Measurements from ENCODE around the gene SKIC2.

SKIC2 gene

GRCh38 chr6:31935823-31936222 lies 23.2 kb upstream of the SKIC2 start:
- no peaks in the 10 kb centered on the region for H3K9me2 ChIP-seq (replicated peaks; ENCODE audit: control insufficient read depth, low read length)
- H3F3A ChIP-seq (ENCODE audit: control insufficient read depth, insufficient read depth) = no peaks in the 10 kb centered on the region
- H3K4me2 ChIP-seq (ENCODE audit: low read length) = no peak overlapping the region
- no peaks in the 10 kb centered on the region for H3K36me3 ChIP-seq (ENCODE audit: control insufficient read depth, low read length)
- no peak overlapping the region for H3K27ac ChIP-seq (ENCODE audit: low read depth, low read length)
- TF ChIP-seq CTCF (IDR thresholded peaks at IDR 0.05; ENCODE audit: low read depth, low read length, poor library complexity, severe bottlenecking) (no peak), EZH2phosphoT487 (IDR thresholded peaks at IDR 0.05; ENCODE audit: borderline replicate concordance, low read length) (no peak)
- no peaks in the 10 kb centered on the region for H3K27me3 ChIP-seq (ENCODE audit: control insufficient read depth, low read length)
- H3K79me2 ChIP-seq (ENCODE audit: control insufficient read depth, low read length) = no peaks in the 10 kb centered on the region
- H3K9me3 ChIP-seq (ENCODE audit: control insufficient read depth, insufficient read depth, low read length) = no peaks in the 10 kb centered on the region
- H3K4me3 ChIP-seq (ENCODE audit: low read length) = no peak overlapping the region
- H4K20me1 ChIP-seq (ENCODE audit: control insufficient read depth, insufficient read depth, low read depth, low read length) = no peaks in the 10 kb centered on the region
- H3K4me1 ChIP-seq (ENCODE audit: control insufficient read depth, low read length) = no peaks in the 10 kb centered on the region

GRCh38 chr6:31940256-31940664 lies 18.7 kb upstream of the SKIC2 start:
- no peak overlapping the region for H3K4me2 ChIP-seq (ENCODE audit: low read length)
- H3K4me1 ChIP-seq (ENCODE audit: control insufficient read depth, low read length) = no peaks in the 10 kb centered on the region
- H4K20me1 ChIP-seq (ENCODE audit: control insufficient read depth, insufficient read depth, low read depth, low read length) = no peaks in the 10 kb centered on the region
- H3F3A ChIP-seq (ENCODE audit: control insufficient read depth, insufficient read depth) = no peaks in the 10 kb centered on the region
- TF ChIP-seq CTCF (IDR thresholded peaks at IDR 0.05; ENCODE audit: low read depth, low read length, poor library complexity, severe bottlenecking) (no peak), EZH2phosphoT487 (IDR thresholded peaks at IDR 0.05; ENCODE audit: borderline replicate concordance, low read length) (no peak)
- no peak overlapping the region for H3K27ac ChIP-seq (ENCODE audit: low read depth, low read length)
- H3K4me3 ChIP-seq (ENCODE audit: low read length) = no peak overlapping the region
- no peaks in the 10 kb centered on the region for H3K9me3 ChIP-seq (ENCODE audit: control insufficient read depth, insufficient read depth, low read length)
- no peaks in the 10 kb centered on the region for H3K79me2 ChIP-seq (ENCODE audit: control insufficient read depth, low read length)
- peaks cover 3% of the 10 kb centered on the region; the same call in 1 of the 2 replicates for H3K27me3 ChIP-seq (ENCODE audit: control insufficient read depth, low read length)
- no peaks in the 10 kb centered on the region for H3K9me2 ChIP-seq (replicated peaks; ENCODE audit: control insufficient read depth, low read length)
- no peaks in the 10 kb centered on the region for H3K36me3 ChIP-seq (ENCODE audit: control insufficient read depth, low read length)

- TF ChIP-seq EZH2phosphoT487 (IDR thresholded peaks at IDR 0.05; ENCODE audit: borderline replicate concordance, low read length) (no peak), CTCF (IDR thresholded peaks at IDR 0.05; ENCODE audit: low read depth, low read length, poor library complexity, severe bottlenecking) (no peak)
- no peaks in the 10 kb centered on the region for H4K20me1 ChIP-seq (ENCODE audit: control insufficient read depth, insufficient read depth, low read depth, low read length)
- no peak overlapping the region for H3K27ac ChIP-seq (ENCODE audit: low read depth, low read length)
- no peaks in the 10 kb centered on the region for H3K4me1 ChIP-seq (ENCODE audit: control insufficient read depth, low read length)
- no peaks in the 10 kb centered on the region for H3K79me2 ChIP-seq (ENCODE audit: control insufficient read depth, low read length)
- peaks cover 3% of the 10 kb centered on the region; the same call in 1 of the 2 replicates for H3K27me3 ChIP-seq (ENCODE audit: control insufficient read depth, low read length)
- H3K9me2 ChIP-seq (replicated peaks; ENCODE audit: control insufficient read depth, low read length) = no peaks in the 10 kb centered on the region
- H3K4me2 ChIP-seq (ENCODE audit: low read length) = no peak overlapping the region
- no peak overlapping the region for H3K4me3 ChIP-seq (ENCODE audit: low read length)
- H3F3A ChIP-seq (ENCODE audit: control insufficient read depth, insufficient read depth) = no peaks in the 10 kb centered on the region
- H3K9me3 ChIP-seq (ENCODE audit: control insufficient read depth, insufficient read depth, low read length) = no peaks in the 10 kb centered on the region
- H3K36me3 ChIP-seq (ENCODE audit: control insufficient read depth, low read length) = no peaks in the 10 kb centered on the region
Measured at GRCh38 chr6:31943742-31944141, 15.2 kb upstream of the SKIC2 start.

- no peak for TF ChIP-seq CTCF (IDR thresholded peaks at IDR 0.05; ENCODE audit: low read depth, low read length, poor library complexity, severe bottlenecking)
- no peak for TF ChIP-seq EZH2phosphoT487 (IDR thresholded peaks at IDR 0.05; ENCODE audit: borderline replicate concordance, low read length)
- H4K20me1 ChIP-seq (ENCODE audit: control insufficient read depth, insufficient read depth, low read depth, low read length) = no peaks in the 10 kb centered on the region
Measured at GRCh38 chr6:31945154-31945506, 13.8 kb upstream of the SKIC2 start.

More at GRCh38 chr6:31945154-31945506, 13.8 kb upstream of the SKIC2 start:
- Histone ChIP-seq H3F3A (ENCODE audit: control insufficient read depth, insufficient read depth) (no peaks in the 10 kb centered on the region), H3K27me3 (ENCODE audit: control insufficient read depth, low read length) (peaks cover 3% of the 10 kb centered on the region; the same call in 1 of the 2 replicates), H3K4me3 (ENCODE audit: low read length) (no peak overlapping the region), H3K36me3 (ENCODE audit: control insufficient read depth, low read length) (no peaks in the 10 kb centered on the region), H3K4me1 (ENCODE audit: control insufficient read depth, low read length) (no peaks in the 10 kb centered on the region), H3K27ac (ENCODE audit: low read depth, low read length) (no peak overlapping the region), H3K9me2 (replicated peaks; ENCODE audit: control insufficient read depth, low read length) (no peaks in the 10 kb centered on the region), H3K79me2 (ENCODE audit: control insufficient read depth, low read length) (no peaks in the 10 kb centered on the region), H3K9me3 (ENCODE audit: control insufficient read depth, insufficient read depth, low read length) (no peaks in the 10 kb centered on the region), H3K4me2 (ENCODE audit: low read length) (no peak overlapping the region)
